HG03575 (cell line): ENCODE data around the gene RABGGTA.

Experiments
- ATAC-seq: cut with Tn5 transposase; IDR thresholded peaks from one replicate; pipeline ENCODE4 v1.9.1; 2021; ENCODE audit not compliant: unreplicated experiment, insufficient number of reproducible peaks, low FRiP score; ENCODE audit errors: extremely low read depth

Gene RABGGTA

GRCh38 chr14:24271134-24271833 lies at the start of gene RABGGTA:
RABGGTA (minus strand) TSS chr14:24271597; CDS start chr14:24271115, 482 bp downstream.
- peak; percentile 40 for ATAC-seq

GRCh38 chr14:24317141-24317928 lies 45.9 kb upstream of the RABGGTA start:
- no peak for ATAC-seq

- ATAC-seq, result no peak
Measured at GRCh38 chr14:24316597-24316950, 45.2 kb upstream of the RABGGTA start.

- no peak for ATAC-seq
Measured at GRCh38 chr14:24315807-24316596, 44.6 kb upstream of the RABGGTA start.

GRCh38 chr14:24315243-24315806 lies 43.9 kb upstream of the RABGGTA start:
- no peak for ATAC-seq

- ATAC-seq, result no peak
Measured at GRCh38 chr14:24314377-24315193, 43.2 kb upstream of the RABGGTA start.

GRCh38 chr14:24313913-24314312 lies 42.5 kb upstream of the RABGGTA start:
- ATAC-seq, result no peak

- no peak for ATAC-seq
Measured at GRCh38 chr14:24312736-24313507, 41.5 kb upstream of the RABGGTA start.

- ATAC-seq, result no peak
Measured at GRCh38 chr14:24311837-24312615, 40.6 kb upstream of the RABGGTA start.

GRCh38 chr14:24310646-24311604 lies 39.5 kb upstream of the RABGGTA start, which contains the start of gene LTB4R:
LTB4R (plus strand) TSS chr14:24311502; CDS start chr14:24315652, 4,150 bp downstream.
- no peak for ATAC-seq

GRCh38 chr14:24310265-24310645 lies 38.9 kb upstream of the RABGGTA start:
- ATAC-seq, result no peak

- ATAC-seq, result no peak
Measured at GRCh38 chr14:24309538-24310264, 38.3 kb upstream of the RABGGTA start, which contains the start of gene LTB4R2. LTB4R2 (plus strand) TSS chr14:24310140; CDS start chr14:24310665, 525 bp downstream.

- no peak for ATAC-seq
Measured at GRCh38 chr14:24308342-24309124, 37.1 kb upstream of the RABGGTA start.

- ATAC-seq, result no peak
Measured at GRCh38 chr14:24307575-24308341, 36.4 kb upstream of the RABGGTA start, which contains the start of gene CIDEB. CIDEB (minus strand) TSS chr14:24307977; CDS start chr14:24307858, 119 bp downstream.
